Hematopoietic multipotent progenitor cell treated with erythropoietin and hydrocortisone succinate and interleukin-3 and kit ligand, for 17 days (in vitro differentiated cells): Measurements from ENCODE around the gene PLCH2.

ENCODE experiments used
- DNase-seq: peaks from one replicate; pipeline ENCODE4 v3.0.0-alpha.2; 2015; ENCODE audit warnings: low spot score

Gene PLCH2

GRCh38 chr1:2528966-2529783 is 53.1 kb downstream of the PLCH2 start:
- DNase-seq: no peak

- no peak for DNase-seq
Measured at GRCh38 chr1:2529784-2530512, 53.9 kb downstream of the PLCH2 start, which contains the start of gene HES5. Gene HES5, minus strand, starts transcription at chr1:2530263. Its CDS starts 99 bp downstream, at chr1:2530164.

- peak; percentile 41 for DNase-seq
Measured at GRCh38 chr1:2530513-2531361, 54.6 kb downstream of the PLCH2 start.

- DNase-seq: no peak
Measured at GRCh38 chr1:2532485-2533160, 56.5 kb downstream of the PLCH2 start.

GRCh38 chr1:2533365-2533764 is 57.3 kb downstream of the PLCH2 start:
- no peak for DNase-seq

GRCh38 chr1:2534315-2534686 is 58.2 kb downstream of the PLCH2 start:
- DNase-seq: no peak

GRCh38 chr1:2534687-2535441 is 58.8 kb downstream of the PLCH2 start:
- DNase-seq: no peak

- DNase-seq: no peak
Measured at GRCh38 chr1:2535455-2535854, 59.4 kb downstream of the PLCH2 start.

GRCh38 chr1:2535981-2536380 is 59.9 kb downstream of the PLCH2 start:
- no peak for DNase-seq

GRCh38 chr1:2537784-2538115 is 61.7 kb downstream of the PLCH2 start:
- no peak for DNase-seq

GRCh38 chr1:2538376-2538775 is 62.3 kb downstream of the PLCH2 start:
- no peak for DNase-seq

- DNase-seq: no peak
Measured at GRCh38 chr1:2538872-2539271, 62.8 kb downstream of the PLCH2 start.

- no peak for DNase-seq
Measured at GRCh38 chr1:2539312-2539907, 63.3 kb downstream of the PLCH2 start.

GRCh38 chr1:2540816-2541492 is 64.9 kb downstream of the PLCH2 start:
- no peak for DNase-seq

- DNase-seq: peak; percentile 53
Measured at GRCh38 chr1:2541619-2542245, 65.6 kb downstream of the PLCH2 start.

- DNase-seq: no peak
Measured at GRCh38 chr1:2542246-2542915, 66.3 kb downstream of the PLCH2 start.

GRCh38 chr1:2543543-2544092 is 67.5 kb downstream of the PLCH2 start:
- DNase-seq: no peak

- DNase-seq: no peak
Measured at GRCh38 chr1:2544093-2544874, 68.2 kb downstream of the PLCH2 start.
